AG09309 (cell line): ENCODE data around the gene BMPER.
A peak's percentile ranks its signal among the peaks of the same experiment; 100 is the strongest.

Experiments
- DNase-seq: peaks from one replicate; pipeline ENCODE4 v3.0.0-alpha.2; 2010; ENCODE audit warnings: low read depth
- H3K4me3 ChIP-seq: 2 replicates; pipeline ENCODE4 v1.5.1; 2011; ENCODE audit warnings: mild to moderate bottlenecking, low read depth, low read length, moderate library complexity; ENCODE audit not compliant: control insufficient read depth
- TF ChIP-seq, protein P1 (sequence below): IDR thresholded peaks from 2 replicates; pipeline ENCODE4 v1.5.1; 2011; ENCODE audit warnings: mild to moderate bottlenecking, low read depth, low read length, inconsistent platforms; ENCODE audit not compliant: insufficient read depth, control insufficient read depth; ENCODE audit errors: missing control alignments

The BMPER gene

GRCh38 chr7:34011017-34011695, 105.8 kb downstream of the BMPER start:
- no peak for DNase-seq
- TF ChIP-seq, protein P1, sequence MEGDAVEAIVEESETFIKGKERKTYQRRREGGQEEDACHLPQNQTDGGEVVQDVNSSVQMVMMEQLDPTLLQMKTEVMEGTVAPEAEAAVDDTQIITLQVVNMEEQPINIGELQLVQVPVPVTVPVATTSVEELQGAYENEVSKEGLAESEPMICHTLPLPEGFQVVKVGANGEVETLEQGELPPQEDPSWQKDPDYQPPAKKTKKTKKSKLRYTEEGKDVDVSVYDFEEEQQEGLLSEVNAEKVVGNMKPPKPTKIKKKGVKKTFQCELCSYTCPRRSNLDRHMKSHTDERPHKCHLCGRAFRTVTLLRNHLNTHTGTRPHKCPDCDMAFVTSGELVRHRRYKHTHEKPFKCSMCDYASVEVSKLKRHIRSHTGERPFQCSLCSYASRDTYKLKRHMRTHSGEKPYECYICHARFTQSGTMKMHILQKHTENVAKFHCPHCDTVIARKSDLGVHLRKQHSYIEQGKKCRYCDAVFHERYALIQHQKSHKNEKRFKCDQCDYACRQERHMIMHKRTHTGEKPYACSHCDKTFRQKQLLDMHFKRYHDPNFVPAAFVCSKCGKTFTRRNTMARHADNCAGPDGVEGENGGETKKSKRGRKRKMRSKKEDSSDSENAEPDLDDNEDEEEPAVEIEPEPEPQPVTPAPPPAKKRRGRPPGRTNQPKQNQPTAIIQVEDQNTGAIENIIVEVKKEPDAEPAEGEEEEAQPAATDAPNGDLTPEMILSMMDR, result no peak
- H3K4me3 ChIP-seq, result no peak overlapping the region

DNA sequence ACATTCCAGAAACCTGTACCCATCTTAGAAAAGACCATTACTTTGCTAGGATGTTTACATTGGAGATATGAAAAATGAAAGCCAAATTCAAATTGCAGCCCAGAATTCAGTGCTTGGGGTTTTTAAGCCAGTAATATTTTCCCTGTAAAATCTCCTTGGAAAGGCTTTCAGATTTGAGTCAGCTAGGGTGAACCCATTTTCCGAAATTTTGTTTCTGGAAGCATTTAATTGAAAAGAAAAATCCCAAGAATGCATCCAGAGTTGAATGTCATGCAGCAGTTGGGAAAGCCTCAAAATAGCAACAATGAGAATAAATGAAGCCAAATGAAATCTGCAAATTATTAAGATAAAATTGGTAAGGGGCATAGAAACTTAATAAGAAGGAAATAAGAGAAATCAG, 106.4 kb downstream of the BMPER start:
- TF ChIP-seq, protein P1, result no peak
- peak; percentile 24 for DNase-seq
- no peak overlapping the region for H3K4me3 ChIP-seq

DNA sequence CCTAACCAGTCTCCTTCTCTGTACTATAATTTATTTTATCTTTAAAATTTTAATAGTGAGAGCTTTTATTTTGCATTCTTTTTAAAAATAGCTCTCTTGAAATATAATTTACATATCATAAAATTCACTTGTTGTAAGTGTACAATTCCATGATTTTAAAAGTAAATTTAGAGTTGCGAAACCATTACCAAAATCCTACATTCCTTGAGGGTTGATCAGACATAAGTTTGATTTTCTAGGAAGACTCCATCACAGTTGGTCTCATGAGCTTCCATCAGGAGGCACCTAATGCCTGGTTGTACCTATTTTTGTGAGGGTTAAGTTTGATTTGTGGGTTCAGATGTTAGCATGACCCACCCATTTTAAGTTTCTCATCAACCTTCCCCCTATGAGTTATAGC, 108.1 kb downstream of the BMPER start:
- TF ChIP-seq, protein P1, result no peak
- DNase-seq, result no peak
- no peak overlapping the region for H3K4me3 ChIP-seq

DNA sequence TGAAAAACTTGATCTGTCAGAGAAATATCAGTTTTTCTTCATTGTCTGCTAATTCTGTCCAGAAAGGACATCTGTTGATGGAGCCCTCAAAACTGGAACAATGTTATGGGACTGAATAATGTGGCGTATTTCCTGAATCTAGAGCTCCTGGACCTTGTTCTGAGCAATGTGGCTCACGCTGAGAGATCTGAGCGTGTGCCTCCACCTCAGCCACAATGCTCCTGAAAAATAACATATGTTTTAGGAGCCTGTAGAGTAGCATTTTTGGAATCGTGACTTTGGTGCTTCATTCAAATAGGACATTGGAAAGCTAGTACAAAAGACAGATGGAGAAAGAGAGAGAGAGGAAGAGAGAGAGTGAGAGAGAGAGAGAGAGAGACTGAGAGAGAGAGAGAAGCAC, 110.3 kb downstream of the BMPER start:
- no peak for DNase-seq
- TF ChIP-seq, protein P1, result no peak
- no peak overlapping the region for H3K4me3 ChIP-seq

DNA sequence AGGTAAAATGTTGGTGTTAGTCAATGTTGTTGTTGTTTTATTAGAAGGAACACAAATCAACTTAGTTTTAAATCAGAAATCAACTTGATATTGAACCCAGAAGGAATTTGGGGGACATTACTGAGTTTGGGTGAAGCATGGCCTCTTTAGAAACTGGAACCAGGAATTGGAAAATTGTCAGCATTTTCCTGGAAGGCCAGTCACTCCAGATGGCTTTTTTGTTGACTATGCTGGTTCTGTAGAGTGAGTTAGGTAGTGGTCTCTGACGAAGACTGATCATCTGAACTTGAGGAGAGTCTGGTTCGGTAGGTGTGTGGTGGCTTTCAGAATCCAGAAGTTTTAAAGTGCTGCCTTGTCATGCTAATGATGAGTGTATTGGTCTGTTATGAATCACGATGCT, 111.5 kb downstream of the BMPER start:
- DNase-seq, result no peak
- TF ChIP-seq, protein P1, result no peak
- H3K4me3 ChIP-seq, result no peak overlapping the region

- TF ChIP-seq, protein P1, result no peak
- no peak overlapping the region for H3K4me3 ChIP-seq
- no peak for DNase-seq
Observed at GRCh38 chr7:34019301-34019790, 114.0 kb downstream of the BMPER start.
